Colonic mucosa (tissue), 4 donors: ENCODE data around the gene BCKDHA. TPM values are rescaled to one million over a fixed set of nuclear protein-coding genes. Genes with fewer than 3 reads are reported as not detected.
"Not testable (repeated sequence)": the region's sequence is repeated elsewhere in the genome, so short reads cannot be mapped to it uniquely, and the experiment has no call there.

Experiments used
- DNase-seq: peaks from one replicate; pipeline ENCODE4 v3.0.0-alpha.2; 2020
- H3K27ac ChIP-seq: fragments of 200-600 bp; one replicate; pipeline ENCODE4 v1.8.0; 2021
- H3K27me3 ChIP-seq: fragments of 200-600 bp; one replicate; pipeline ENCODE4 v1.8.0; 2021
- H3K36me3 ChIP-seq: fragments of 200-600 bp; one replicate; pipeline ENCODE4 v1.8.0; 2021
- H3K4me1 ChIP-seq: fragments of 200-600 bp; one replicate; pipeline ENCODE4 v1.8.0; 2021; ENCODE audit warnings: mild to moderate bottlenecking
- H3K4me3 ChIP-seq: fragments of 200-600 bp; one replicate; pipeline ENCODE4 v1.8.0; 2021
- H3K9ac ChIP-seq, 2 donors: one replicate each; pipeline ENCODE4 v1.7.0; 2013; ENCODE audit warnings: control low read depth in 2 of 2, low read depth in 2 of 2, low read length in 2 of 2
- H3K9me3 ChIP-seq: fragments of 200-600 bp; one replicate; pipeline ENCODE4 v1.8.0; 2021
- intact Hi-C: fragments of 100-400 bp; cut with DNase I; formaldehyde crosslinking; loops from one replicate; pipeline ENCODE4 v1.14.1; 2022
- total RNA-seq, 2 donors: library from RNA; stranded (reverse); fragmentation: NEBNext Ultra II Directional in 1 of 2; extraction: Animal tissue kit (Norgen Biotek cat#: 25700) in 1 of 2; gene quantifications; one replicate each; pipeline ENCODE4 v1.2.1, GENCODE V29; 2021
- TF ChIP-seq, protein P1 (sequence below): fragments of 200-600 bp; IDR thresholded peaks from one replicate; pipeline ENCODE4 v1.8.0; 2022; ENCODE audit warnings: antibody characterized with exemption, mild to moderate bottlenecking
- donor health status: healthy.
- donor health status: DM: no; HTN: no; CAD: no.
- donor health status: DM: no; HTN: no; CAD: no.

Gene BCKDHA
- total RNA-seq, 2 donors from 2014 or later, result 18.8 to 31.7 TPM

DNA sequence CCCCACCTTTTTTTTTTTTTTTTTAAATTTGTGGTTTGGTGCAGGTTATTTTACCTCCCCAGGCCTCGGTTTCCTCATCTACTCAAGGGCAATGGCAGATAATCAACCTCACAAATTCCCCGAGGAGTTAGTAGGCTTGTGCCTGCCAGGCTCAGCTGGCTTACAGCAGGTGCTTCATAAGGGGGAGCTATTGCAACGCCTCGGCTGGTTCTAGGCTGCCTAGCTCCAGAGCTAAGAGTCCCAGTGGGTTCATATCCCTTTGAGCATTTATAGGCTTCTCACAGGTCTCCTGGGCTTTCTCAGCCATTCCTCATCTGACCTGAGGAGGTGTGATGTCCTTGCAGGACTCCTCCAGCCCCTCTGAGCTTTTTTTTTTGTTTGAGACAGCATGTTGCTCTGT is 10.6 kb downstream of the BCKDHA start:
- no peaks in the 10 kb centered on the region for H3K36me3 ChIP-seq
- no peak overlapping the region for H3K9ac ChIP-seq
- TF ChIP-seq, protein P1, sequence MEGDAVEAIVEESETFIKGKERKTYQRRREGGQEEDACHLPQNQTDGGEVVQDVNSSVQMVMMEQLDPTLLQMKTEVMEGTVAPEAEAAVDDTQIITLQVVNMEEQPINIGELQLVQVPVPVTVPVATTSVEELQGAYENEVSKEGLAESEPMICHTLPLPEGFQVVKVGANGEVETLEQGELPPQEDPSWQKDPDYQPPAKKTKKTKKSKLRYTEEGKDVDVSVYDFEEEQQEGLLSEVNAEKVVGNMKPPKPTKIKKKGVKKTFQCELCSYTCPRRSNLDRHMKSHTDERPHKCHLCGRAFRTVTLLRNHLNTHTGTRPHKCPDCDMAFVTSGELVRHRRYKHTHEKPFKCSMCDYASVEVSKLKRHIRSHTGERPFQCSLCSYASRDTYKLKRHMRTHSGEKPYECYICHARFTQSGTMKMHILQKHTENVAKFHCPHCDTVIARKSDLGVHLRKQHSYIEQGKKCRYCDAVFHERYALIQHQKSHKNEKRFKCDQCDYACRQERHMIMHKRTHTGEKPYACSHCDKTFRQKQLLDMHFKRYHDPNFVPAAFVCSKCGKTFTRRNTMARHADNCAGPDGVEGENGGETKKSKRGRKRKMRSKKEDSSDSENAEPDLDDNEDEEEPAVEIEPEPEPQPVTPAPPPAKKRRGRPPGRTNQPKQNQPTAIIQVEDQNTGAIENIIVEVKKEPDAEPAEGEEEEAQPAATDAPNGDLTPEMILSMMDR, result no peak
- intact Hi-C loops, result no loop called here
- no peak overlapping the region for H3K4me3 ChIP-seq
- no peaks in the 10 kb centered on the region for H3K4me1 ChIP-seq
- no peak for DNase-seq
- no peak overlapping the region for H3K27ac ChIP-seq
- H3K9me3 ChIP-seq, result no peaks in the 10 kb centered on the region
- no peaks in the 10 kb centered on the region for H3K27me3 ChIP-seq

DNA sequence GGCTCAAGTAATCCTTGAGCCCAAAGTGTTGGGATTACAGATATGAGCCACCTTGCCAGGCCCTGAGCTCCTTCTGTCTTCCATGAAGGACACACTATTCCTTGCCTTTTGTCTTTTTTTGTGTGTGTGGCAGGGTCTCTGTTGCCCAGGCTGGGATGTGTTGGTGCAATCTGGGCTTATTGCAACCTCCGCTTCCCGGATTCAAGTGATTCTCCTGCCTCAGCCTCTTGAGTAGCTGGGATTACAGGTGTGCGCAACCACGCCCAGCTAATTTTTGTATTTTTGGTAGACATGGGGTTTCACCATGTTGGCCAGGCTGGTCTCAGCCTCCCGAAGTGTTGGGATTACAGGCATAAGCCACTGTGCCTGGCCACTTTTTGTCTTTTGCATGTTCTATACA is 11.2 kb downstream of the BCKDHA start:
- intact Hi-C loops, H3K36me3 ChIP-seq, H3K27ac ChIP-seq, H3K4me1 ChIP-seq, H3K9me3 ChIP-seq, H3K4me3 ChIP-seq, H3K27me3 ChIP-seq, H3K9ac ChIP-seq, DNase-seq: not testable (repeated sequence)

DNA sequence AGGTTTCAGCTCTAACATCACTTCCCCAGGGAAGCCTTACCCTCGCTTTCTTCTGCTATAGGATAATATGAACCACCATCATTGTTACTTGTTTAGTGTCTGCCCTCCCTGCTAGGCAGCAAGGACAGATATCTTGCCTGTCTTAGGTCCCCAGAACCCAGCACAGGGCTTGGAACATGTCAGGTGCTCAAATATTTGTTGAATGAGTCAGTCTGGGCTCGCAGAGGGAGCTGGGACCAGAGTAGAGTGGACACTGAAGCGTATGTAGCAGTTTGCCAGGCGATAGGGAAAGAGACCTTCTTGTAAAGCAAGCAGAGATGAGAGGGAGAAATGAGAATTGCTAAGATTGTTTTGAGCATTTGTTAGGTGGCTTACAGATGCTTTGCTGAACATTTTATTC is 11.7 kb downstream of the BCKDHA start:
- Histone ChIP-seq H3K36me3 (no peaks in the 10 kb centered on the region), H3K27ac (peak overlapping the region; percentile 25), H3K4me3 (no peak overlapping the region), H3K9me3 (no peaks in the 10 kb centered on the region), H3K27me3 (no peaks in the 10 kb centered on the region), H3K9ac (no peak overlapping the region), H3K4me1 (no peaks in the 10 kb centered on the region)
- TF ChIP-seq, protein P1, result no peak
- DNase-seq, result peak; percentile 55
- intact Hi-C loops, result no loop called here

- no peak overlapping the region for H3K9ac ChIP-seq
- intact Hi-C loops, result no loop called here
- TF ChIP-seq, protein P1, result no peak
- H3K27me3 ChIP-seq, result no peaks in the 10 kb centered on the region
- no peak overlapping the region for H3K4me3 ChIP-seq
- no peaks in the 10 kb centered on the region for H3K4me1 ChIP-seq
- no peak overlapping the region for H3K27ac ChIP-seq
- DNase-seq, result no peak
- no peaks in the 10 kb centered on the region for H3K36me3 ChIP-seq
- H3K9me3 ChIP-seq, result no peaks in the 10 kb centered on the region
Measured at GRCh38 chr19:41410336-41411054, 12.9 kb downstream of the BCKDHA start.

- Histone ChIP-seq H3K9me3 (no peaks in the 10 kb centered on the region), H3K4me3 (no peak overlapping the region), H3K4me1 (no peaks in the 10 kb centered on the region), H3K27me3 (no peaks in the 10 kb centered on the region), H3K27ac (no peak overlapping the region), H3K9ac (no peak overlapping the region), H3K36me3 (no peaks in the 10 kb centered on the region)
- no peak for DNase-seq
- intact Hi-C loops, result no loop called here
- TF ChIP-seq, protein P1, result no peak
Measured at GRCh38 chr19:41411100-41411967, 13.7 kb downstream of the BCKDHA start.

GRCh38 chr19:41411968-41412265 is 14.3 kb downstream of the BCKDHA start:
- Histone ChIP-seq H3K9ac (no peak overlapping the region), H3K27me3 (no peaks in the 10 kb centered on the region), H3K9me3 (no peaks in the 10 kb centered on the region), H3K27ac (no peak overlapping the region), H3K36me3 (no peaks in the 10 kb centered on the region), H3K4me1 (no peaks in the 10 kb centered on the region), H3K4me3 (no peak overlapping the region)
- TF ChIP-seq, protein P1, result no peak
- DNase-seq, result no peak
- intact Hi-C loops, result no loop called here
